Hindlimb muscle (tissue), 1 donor: ENCODE measurements around the gene NAALADL1. TPM values are rescaled to one million over a fixed set of nuclear protein-coding genes. Genes with fewer than 3 reads are reported as not detected.

Experiments used
- DNase-seq: peaks from one replicate; pipeline ENCODE4 v3.0.0-alpha.2; 2013
- polyA plus RNA-seq: library from polyadenylated mRNA; unstranded; fragments of 120-200 nt; gene quantifications from one replicate; pipeline ENCODE4 v1.2.1, GENCODE V29; 2013; ENCODE audit not compliant: insufficient read length

The NAALADL1 gene
- polyA plus RNA-seq = 7.4 TPM

DNA sequence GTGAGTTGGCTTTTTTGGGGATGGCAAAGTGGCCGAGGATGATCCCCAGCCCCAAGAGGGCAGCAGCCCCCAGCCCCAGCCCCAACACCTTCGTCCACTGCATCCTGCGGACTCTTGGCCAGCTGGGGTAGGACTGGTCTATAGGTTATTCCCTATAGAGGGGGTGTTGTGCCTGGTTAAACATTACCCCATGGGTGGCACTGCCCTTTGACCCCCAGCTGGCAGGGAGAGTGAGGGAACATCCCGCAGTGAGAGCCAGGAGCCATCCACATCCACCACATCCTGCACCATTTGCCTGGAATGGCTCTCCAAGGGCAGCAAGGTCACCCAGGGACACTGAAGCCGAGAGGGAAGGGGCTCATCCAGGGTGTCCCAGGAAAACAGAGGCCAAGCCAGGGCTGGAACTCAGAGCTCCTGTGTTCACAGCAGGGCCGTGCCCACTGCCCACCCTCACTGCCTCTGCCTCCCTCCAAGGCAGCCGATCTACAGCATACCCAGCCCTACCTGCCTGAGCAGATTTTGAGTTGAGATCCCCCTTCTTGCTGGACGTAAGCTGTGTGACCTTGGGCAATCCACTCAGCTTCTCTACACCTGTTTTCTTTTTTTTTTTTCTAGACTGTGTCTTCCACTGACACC, at the start of gene NAALADL1:
Gene NAALADL1 (minus strand): TSS at position 135 of the 636 bp plus-strand sequence. CDS start 32 bp downstream, at position 103.
- DNase-seq = no peak

DNA sequence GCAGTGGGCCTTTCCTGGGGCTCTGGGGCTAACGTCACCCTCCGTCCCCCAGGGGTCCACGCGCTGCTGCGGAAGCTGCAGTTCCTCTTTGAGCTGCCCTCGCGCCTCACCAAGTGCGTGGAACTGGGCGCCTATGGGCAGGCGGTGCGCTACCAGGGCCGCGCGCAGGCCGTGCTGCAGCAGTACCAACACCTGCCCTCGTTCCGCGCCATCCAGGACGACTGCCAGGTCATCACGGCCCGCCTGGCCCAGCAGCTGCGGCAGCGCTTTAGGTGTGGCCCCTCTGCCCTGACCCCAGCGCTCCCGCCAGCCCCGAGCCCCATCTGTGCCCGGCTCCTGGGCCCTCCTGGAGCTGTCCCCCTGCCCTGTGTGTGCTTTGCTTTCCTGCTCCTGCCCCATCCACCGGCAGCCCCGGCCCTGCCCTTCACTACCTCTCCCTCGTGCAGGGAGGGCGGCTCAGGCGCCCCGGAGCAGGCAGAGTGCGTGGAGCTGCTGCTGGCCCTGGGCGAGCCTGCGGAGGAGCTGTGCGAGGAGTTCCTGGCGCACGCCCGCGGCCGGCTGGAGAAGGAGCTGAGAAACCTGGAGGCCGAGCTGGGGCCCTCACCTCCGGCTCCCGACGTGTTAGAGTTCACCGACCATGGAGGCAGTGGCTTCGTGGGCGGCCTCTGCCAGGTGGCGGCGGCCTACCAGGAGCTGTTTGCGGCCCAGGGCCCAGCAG, 49.6 kb upstream of the NAALADL1 start:
- DNase-seq = no peak

DNA sequence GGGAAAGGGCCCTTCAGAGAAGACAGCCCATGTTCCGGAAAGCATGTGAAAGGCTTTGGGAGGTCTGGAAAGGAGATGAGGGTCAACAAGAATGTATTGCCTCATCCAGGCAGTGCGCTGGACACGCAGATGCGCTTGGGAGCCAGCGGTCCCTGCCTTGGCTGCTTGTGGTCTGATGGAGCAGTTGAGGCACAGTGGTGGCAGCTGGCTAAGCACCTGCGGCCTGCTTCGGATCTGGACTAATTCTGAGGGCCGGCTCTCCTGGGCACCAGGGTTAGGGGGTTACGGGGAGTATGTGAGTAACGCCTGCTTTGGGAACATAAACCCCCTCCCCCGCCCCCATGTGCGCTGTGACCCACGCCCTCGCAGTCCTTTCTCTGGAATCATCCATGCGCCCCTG, 48.7 kb upstream of the NAALADL1 start:
- DNase-seq = no peak

- DNase-seq = no peak
These were observed 46.3 kb upstream of the NAALADL1 start for GRCh38 chr11:65104628-65105027.

DNA sequence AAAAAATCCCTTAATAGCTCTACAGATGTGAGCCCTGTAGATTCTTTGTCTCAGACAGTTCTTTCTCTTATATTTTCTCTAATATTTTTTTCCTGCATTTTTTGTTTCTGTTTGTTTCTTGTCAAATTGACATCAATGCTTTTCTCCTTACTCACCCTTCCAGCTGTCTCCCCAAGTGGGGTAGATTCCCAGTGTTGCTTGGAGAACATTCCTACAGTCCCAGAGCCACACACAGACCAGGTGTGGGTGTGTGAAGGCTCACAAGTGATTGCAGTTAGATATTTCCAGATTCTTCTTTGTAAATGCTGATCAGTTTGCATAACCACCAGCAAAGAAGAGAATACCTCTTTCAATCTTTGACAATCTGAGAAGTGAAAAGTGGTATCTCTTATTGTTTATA, 45.1 kb upstream of the NAALADL1 start:
- DNase-seq = no peak

DNA sequence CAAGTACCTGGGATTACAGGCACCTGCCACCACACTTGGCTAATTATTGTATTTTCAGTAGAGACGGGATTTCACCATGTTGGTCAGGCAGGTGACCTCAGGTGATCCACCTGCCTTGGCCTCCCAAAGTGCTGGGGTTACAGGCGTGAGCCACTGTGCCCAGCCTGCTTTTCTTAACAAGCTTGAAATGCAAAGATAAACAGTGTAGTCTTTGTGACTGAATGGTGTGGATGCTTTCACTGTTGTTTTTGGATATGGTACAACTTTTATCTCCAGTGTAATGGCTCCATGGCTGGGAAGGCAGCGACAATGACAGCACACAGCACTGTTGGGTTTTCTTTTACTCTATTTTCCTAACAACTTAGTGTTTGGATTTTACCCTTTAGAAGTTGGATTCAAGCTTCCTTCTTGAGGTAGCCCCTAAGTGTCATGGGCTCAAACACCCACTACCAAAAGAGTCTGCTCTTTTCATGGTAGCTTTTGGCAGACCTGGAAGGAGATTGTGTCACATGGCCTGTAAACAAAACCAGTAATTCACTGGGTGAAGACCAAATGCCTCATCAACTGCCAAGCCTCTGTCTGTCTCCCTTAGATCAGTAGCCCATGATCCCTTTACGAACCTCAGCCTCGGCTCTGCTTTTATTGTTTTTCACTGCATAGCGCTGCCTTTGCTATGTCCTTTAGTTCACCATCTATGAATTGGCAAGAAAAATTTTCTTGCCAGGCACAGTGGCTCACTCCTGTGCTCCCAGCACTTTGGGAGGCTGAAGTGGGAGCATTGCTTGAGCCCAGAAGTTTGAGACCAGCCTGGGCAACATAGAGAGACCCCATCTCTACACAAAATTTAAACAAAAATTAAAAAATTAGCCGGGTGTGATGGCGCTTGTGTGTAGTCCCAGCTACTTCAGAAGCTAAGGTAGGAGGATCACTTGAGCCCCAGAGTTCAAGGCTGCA, 44.1 kb upstream of the NAALADL1 start:
- DNase-seq = no peak

GRCh38 chr11:65100674-65101350, 42.5 kb upstream of the NAALADL1 start:
- DNase-seq = no peak

- no peak for DNase-seq
These were observed 38.6 kb upstream of the NAALADL1 start for GRCh38 chr11:65096926-65097325.

GRCh38 chr11:65095974-65096806, 37.8 kb upstream of the NAALADL1 start, which contains the start of gene VPS51:
TSS of gene VPS51 (plus strand) at chr11:65096214. CDS start at chr11:65096251, 37 bp downstream.
- peak; percentile 90 for DNase-seq

- no peak for DNase-seq
These were observed 37.1 kb upstream of the NAALADL1 start for GRCh38 chr11:65095427-65095826.

DNA sequence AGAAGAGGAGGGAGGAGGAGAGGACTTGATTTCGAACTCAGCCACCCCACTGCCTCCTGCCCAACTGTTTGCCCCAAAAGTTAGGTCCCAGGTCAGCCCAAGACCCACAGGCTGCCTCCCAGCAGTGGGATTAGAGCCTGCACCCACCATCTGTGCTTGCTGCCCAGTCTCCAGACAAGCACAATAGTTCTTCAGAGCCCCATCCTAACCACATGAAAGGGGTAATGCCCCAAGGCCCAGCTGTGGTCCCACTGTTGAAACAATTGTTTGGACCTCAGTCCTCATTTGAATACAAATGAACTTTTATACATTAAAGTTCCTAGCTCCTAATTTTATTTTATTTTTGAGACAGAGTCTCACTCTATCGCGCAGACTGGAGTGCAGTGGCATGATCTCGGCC, 32.3 kb upstream of the NAALADL1 start:
- DNase-seq = no peak

- no peak for DNase-seq
These were observed 31.3 kb upstream of the NAALADL1 start for GRCh38 chr11:65089621-65090020.

DNA sequence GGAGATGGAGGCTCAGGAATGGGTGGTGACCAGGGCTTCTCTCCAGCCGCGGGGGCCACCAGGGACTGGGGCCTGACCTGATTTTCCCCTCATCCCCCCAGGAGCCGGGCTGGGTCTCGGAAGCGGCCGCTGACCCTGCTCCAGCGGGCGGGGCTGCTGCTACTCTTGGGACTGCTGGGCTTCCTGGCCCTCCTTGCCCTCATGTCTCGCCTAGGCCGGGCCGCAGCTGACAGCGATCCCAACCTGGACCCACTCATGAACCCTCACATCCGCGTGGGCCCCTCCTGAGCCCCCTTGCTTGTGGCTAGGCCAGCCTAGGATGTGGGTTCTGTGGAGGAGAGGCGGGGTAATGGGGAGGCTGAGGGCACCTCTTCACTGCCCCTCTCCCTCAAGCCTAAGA, 29.5 kb upstream of the NAALADL1 start:
- no peak for DNase-seq

GRCh38 chr11:65087216-65087615, 28.9 kb upstream of the NAALADL1 start:
- no peak for DNase-seq

DNA sequence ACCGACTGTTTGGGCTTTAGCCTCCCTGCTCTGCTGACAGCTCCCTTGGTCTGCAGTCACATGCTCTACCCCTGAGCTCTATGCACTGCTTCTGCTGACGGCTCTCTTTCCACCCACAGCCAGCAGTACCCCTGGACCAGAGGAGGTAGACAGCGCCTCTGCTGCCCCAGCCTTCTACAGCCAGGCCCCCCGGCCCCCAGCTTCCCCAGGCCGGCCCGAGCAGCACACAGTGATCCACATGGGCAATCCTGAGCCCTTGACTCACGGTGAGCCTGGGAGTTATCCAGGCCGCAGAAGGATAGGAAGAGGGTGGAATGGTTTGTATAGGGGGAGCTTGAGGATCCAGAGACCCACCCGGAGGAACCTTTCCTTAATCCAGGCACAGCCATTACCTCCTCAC, 28.5 kb upstream of the NAALADL1 start:
- DNase-seq = no peak

DNA sequence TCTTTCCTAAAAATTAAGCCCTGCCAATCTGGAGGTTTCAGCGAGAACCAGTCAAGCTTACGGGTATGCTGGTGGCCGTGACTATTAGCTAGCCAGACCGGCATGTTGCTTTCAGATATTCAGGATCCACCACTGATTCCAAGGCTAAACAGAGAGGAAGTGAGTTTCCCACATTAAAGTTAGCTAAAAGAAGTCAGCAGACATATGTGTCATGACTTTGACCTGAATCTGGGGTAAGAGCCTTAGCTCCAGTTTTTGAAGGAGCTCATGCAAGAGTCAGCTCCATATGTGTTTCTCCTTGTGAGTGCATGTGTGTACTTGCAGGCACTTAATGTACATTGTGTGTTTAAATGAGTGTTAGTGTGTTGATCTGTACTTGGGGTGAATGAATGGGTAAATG, 27.1 kb upstream of the NAALADL1 start:
- DNase-seq = no peak

DNA sequence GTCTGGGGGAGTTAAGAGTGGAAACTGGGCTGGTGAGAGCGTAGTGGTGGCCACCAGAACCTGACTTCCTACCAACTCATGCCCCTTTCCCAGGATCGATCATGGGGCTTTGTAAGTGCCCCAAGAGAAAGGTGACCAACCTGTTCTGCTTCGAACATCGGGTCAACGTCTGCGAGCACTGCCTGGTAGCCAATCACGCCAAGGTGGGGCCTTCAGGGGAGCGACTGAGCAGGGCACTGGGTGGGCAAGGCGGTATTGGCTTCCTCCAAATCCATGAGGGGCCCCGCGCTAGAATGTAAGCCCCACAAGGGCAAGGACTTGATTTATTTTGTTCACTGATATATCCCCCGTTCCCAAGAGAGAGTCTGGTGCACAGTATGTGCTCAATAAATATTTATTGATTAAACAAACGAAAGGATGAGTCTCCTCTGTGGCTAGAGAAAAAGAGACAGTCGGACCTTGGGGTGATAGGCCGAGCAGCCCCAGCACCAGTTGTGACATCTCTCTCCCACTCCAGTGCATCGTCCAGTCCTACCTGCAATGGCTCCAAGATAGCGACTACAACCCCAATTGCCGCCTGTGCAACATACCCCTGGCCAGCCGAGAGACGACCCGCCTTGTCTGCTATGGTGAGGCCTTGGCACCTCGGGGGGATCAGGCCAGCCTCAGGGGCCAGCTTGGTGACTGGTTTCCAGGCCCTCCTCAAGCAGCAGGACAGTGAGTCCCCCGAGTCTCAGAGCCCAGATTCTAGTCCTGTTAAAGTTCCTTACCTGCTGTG, 26.4 kb upstream of the NAALADL1 start:
- DNase-seq = no peak

GRCh38 chr11:65083834-65084597, 25.7 kb upstream of the NAALADL1 start, which contains the start of the genes CDCA5 and ZFPL1:
TSS of gene CDCA5 (minus strand) at chr11:65084040. CDS start at chr11:65083978, 62 bp downstream.
TSS of gene ZFPL1 (plus strand) at chr11:65084222. CDS start at chr11:65084699, 477 bp downstream.
- peak; percentile 96 for DNase-seq

GRCh38 chr11:65083134-65083833, 24.9 kb upstream of the NAALADL1 start:
- no peak for DNase-seq
